DMS153 treated with DMSO at 0.1 percent for 48 hours (cell line): Measurements from ENCODE around the gene DEFB128.
"Not testable (repeated sequence)": the region's sequence is repeated elsewhere in the genome, so short reads cannot be mapped to it uniquely, and the experiment has no call there.

Experiments
- DNase-seq: peaks from one replicate; lab custom pipeline; 2025; ENCODE audit not compliant: unreplicated experiment; lab: John Stamatoyannopoulos, UW

DEFB128 gene

GRCh38 chr20:189611-190010 lies at the start of gene DEFB128:
Gene DEFB128, minus strand, starts transcription at chr20:189711. Its CDS starts 88 bp downstream, at chr20:189623.
- DNase-seq, result no peak

GRCh38 chr20:237929-238328 lies 48.4 kb upstream of the DEFB128 start:
- no peak for DNase-seq

GRCh38 chr20:237489-237888 lies 48.0 kb upstream of the DEFB128 start:
- no peak for DNase-seq

- DNase-seq, result no peak
Observed at GRCh38 chr20:235891-236290, 46.4 kb upstream of the DEFB128 start.

GRCh38 chr20:227439-228105 lies 38.1 kb upstream of the DEFB128 start:
- no peak for DNase-seq

GRCh38 chr20:226958-227357 lies 37.4 kb upstream of the DEFB128 start, which contains the start of gene DEFB129:
Gene DEFB129, plus strand, starts transcription at chr20:227258. Its CDS starts 31 bp downstream, at chr20:227289.
- no peak for DNase-seq

- not testable (repeated sequence) for DNase-seq
Observed at GRCh38 chr20:225879-226278, 36.4 kb upstream of the DEFB128 start.

- no peak for DNase-seq
Observed at GRCh38 chr20:221258-221830, 31.8 kb upstream of the DEFB128 start.

- DNase-seq, result peak; percentile 27
Observed at GRCh38 chr20:219290-220115, 30.0 kb upstream of the DEFB128 start.

- no peak for DNase-seq
Observed at GRCh38 chr20:217266-217665, 27.8 kb upstream of the DEFB128 start.

GRCh38 chr20:215796-216195 lies 26.3 kb upstream of the DEFB128 start:
- DNase-seq, result no peak

- DNase-seq, result no peak
Observed at GRCh38 chr20:214383-214782, 24.9 kb upstream of the DEFB128 start.

GRCh38 chr20:210809-211502 lies 21.4 kb upstream of the DEFB128 start:
- no peak for DNase-seq

GRCh38 chr20:208942-209566 lies 19.5 kb upstream of the DEFB128 start:
- peak; percentile 71 for DNase-seq

- not testable (repeated sequence) for DNase-seq
Observed at GRCh38 chr20:203630-204029, 14.1 kb upstream of the DEFB128 start.

GRCh38 chr20:199996-200395 lies 10.5 kb upstream of the DEFB128 start:
- DNase-seq, result no peak

GRCh38 chr20:198225-198624 lies 8.7 kb upstream of the DEFB128 start:
- DNase-seq, result no peak

- no peak for DNase-seq
Observed at GRCh38 chr20:187733-188132, 1.8 kb downstream of the DEFB128 start.

- no peak for DNase-seq
Observed at GRCh38 chr20:184288-184687, 5.2 kb downstream of the DEFB128 start.

- DNase-seq, result no peak
Observed at GRCh38 chr20:168876-169275, 20.6 kb downstream of the DEFB128 start.

GRCh38 chr20:164618-165017 lies 24.9 kb downstream of the DEFB128 start:
- no peak for DNase-seq
